ENCODE results near the gene LAMB1.
A peak's percentile ranks its signal among the peaks of the same experiment; 100 is the strongest.
"Not testable (repeated sequence)": the region's sequence is repeated elsewhere in the genome, so short reads cannot be mapped to it uniquely, and the experiment has no call there.

The LAMB1 gene

DNA sequence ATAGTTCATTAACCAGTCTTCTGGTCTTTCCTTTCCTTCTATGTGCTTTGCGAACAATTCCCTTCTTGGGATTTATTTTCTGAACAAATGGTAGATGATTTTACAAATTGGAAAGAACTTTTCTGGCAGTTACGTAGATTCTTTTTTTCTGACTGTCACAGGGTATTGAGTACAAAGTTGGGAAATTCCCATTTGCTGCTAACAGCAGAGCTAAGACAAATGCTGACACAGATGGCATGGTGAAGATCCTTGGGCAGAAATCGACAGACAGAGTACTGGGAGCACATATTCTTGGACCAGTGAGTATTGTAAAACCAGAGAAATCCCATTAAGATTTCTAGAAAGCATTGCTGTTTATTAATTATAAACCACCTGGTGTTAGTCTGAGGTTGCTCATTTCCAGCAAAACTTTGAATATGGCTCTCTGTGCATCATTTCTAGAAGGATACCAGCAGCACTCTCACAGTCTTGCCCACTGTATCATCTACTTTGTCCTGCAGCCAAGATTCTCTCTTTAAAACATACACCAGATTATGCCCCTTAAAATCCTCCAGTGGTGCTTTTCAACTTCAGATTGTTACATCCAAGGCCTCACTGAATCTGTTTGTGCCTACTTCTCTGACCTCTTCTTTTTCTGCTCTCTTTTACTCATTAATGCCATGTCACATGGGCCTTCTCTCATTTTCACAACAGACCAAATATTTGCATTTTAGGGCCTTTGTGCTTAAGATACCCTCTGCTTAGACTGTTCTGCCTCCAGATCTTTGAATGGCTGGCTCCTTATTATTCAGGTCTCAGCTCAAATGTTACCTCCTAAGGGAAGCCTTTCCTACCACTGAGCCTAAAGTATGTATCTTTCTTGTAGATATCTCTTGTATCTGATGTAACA is 85.0 kb downstream of the LAMB1 start:
- DNase-seq (ENCODE audit: low read depth in 2 of 2), result no peak

DNA sequence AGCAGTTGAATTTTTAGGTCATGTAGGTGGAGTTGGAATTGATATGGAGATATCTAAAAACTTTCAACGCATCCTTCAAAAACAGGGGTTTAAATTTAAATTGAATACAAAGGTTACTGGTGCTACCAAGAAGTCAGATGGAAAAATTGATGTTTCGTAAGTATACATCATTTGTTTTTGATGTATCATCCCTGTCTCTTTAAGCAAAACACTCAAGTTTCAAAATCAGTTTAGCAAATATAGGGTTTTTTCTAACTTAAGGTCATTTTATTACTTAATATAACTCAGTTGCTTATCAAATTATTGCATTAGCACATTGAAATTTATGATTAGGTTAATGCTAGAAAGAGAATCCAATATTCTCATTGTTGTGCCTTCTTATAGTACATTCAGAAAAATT is 87.4 kb downstream of the LAMB1 start:
- DNase-seq (ENCODE audit: low read depth in 2 of 2), result no peak

DNA sequence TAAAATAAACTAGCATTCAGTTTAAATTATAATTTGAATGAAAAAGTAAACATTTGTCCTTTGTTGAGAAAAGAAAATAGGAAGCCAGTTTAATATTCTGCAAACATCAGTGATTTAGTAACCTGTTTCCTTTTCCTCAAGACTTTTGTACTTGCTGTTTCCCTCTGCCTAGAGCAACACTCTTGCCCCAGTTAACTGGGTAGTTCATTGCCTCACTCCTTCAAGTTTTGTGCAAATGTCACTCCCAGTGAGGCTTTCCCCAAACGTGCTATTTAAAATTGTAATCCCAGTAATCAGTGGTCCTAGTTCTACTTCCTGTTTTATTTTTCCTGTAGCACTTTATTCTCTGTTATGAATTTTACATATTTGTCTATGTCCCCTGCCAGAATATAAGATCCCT is 88.1 kb downstream of the LAMB1 start:
- DNase-seq (ENCODE audit: low read depth in 2 of 2), result no peak

DNA sequence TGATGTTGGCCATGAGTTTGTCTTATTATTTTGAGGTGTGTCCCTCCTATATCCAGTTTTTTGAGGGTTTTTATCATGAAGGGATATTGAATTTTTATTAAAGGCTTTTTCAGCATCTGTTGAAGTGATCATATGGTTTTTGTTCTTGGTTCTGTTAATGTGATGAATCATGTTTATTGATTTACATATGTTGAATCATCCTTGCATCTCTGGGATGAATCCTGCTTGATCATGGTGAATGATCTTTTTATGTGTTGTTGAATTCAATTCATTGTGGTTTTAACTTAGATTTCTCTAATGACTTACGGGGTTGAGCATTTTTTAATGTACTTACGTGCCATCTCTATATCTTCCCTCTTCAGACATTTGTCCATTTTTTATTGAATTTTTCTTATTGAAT is 89.1 kb downstream of the LAMB1 start:
- no peak for DNase-seq (ENCODE audit: low read depth in 2 of 2)

DNA sequence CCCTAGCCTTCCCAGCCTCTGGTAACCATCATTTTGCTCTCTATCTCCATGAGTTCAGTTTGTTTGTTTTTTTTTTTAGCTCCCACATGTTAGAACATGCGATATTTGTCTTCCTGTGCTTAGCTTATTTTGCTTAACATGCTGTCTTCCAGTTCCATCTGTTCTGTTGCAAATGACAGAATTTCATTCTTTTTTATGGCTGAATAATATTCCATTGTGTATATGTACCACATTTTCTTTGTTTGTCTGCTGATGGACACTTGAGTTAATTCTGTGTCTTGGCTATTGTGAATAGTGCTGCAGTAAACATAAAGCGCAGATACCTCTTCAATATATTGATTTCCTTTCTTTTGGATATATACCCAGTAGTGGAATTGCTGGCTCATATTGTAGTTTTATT is 91.0 kb downstream of the LAMB1 start:
- DNase-seq (ENCODE audit: low read depth in 2 of 2), result no peak

DNA sequence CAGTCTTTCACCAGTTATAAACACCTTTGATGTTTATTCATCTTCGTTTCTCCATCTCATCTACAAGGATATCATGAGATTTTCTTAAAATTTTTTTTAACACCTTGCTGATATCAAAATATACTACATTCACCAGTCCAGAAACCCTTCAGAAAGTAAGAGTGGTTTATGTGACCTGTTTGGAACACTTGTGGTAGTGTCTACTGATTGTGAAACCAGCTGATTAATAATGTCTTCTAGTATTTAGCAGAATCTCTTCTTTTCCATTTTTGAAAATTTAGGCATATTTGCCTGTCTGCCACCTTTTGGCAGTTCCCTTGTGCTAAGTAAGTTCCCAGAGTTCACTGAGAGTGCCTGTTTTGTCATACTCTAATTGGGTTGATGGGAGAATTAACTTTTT is 93.5 kb downstream of the LAMB1 start:
- no peak for DNase-seq (ENCODE audit: low read depth in 2 of 2)

DNA sequence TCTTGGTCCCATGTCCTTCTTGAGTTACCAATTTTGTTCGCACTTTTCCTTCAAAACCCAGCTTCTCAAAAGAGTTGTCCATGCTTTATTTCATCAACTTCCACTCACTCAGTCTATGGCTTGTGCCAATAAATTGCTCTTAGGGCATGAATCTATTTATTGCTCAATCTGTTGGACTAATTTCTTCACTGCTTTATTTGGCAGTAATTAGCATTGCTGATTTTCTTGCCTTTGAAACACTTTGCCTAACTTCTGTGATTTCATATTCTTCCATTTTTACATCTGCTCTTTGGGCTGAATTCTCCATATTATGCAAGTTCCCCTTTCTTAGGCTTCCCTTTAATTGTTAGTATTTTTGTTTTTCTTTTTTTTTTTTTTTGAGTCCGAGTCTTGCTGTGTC is 95.2 kb downstream of the LAMB1 start:
- DNase-seq (ENCODE audit: low read depth in 2 of 2), result no peak

DNA sequence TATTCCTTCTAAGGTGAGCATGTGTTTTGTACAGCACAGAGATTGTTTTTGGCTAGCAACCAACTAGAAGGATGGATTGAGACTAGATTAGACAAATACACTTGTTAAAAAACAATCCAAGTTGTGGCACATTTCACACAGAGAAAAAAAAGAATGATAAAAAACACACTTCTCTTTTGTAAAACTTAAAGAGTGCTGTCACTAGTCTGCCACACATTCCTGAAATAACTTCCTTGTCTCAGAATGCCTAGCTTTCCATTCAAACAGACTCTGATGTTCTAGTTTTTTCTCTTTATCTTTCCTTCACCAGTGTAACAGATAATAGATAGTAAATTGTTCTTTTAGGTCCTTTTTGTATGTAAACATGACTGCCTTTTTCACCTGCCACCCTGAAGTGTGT is 100.6 kb downstream of the LAMB1 start:
- no peak for DNase-seq (ENCODE audit: low read depth in 2 of 2)

DNA sequence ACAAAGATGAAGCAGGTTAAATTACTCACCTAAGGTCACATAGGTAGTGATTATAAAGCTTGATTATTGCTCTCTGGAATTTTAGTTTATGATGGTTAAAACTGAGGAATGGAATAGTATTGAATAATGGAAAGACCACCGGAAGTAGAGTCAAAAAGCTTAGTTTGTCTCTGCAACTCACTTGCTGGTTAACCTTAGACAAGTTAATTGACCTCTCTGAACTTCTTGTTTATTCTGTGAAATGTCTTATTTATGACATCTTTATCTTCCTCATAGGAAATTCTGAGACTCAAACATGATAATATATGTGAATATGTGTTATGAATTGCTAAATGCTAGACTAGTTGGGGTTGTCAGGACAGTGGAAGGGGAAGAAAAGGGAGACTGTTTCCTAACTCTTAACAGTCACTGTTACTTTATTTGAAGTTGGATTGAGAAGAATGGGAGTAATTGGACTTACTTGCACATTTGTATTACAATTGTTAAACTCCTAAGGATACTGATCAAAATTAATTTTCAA is 102.4 kb downstream of the LAMB1 start:
- DNase-seq (ENCODE audit: low read depth in 2 of 2), result no peak

DNA sequence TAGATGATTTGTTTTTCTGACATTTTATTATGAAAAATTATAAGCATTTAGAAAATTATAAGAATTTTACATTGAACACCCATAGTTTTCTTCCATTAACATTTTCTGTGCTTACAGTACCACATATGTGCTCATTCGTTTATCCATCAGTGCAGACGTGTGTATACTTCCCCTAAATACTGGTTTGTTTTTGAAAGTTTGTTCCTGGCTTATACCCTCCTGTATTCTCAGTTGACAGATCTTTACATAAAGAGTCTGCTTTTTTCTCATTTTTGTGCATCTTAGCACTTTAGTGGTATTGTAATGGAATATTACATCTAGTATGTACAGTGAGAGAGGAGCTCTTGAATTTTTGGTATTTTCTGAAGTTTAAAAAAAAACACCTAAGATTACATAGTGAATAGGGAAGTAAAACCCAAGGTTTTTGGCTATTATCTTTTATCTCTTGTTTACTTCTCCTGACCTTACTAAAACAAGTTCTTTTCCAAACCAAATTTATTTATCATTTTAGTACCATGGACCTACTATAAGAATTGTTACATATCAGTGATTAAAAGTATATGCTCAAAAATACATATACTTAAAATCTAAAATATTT is 103.9 kb downstream of the LAMB1 start:
- no peak for DNase-seq (ENCODE audit: low read depth in 2 of 2)

DNA sequence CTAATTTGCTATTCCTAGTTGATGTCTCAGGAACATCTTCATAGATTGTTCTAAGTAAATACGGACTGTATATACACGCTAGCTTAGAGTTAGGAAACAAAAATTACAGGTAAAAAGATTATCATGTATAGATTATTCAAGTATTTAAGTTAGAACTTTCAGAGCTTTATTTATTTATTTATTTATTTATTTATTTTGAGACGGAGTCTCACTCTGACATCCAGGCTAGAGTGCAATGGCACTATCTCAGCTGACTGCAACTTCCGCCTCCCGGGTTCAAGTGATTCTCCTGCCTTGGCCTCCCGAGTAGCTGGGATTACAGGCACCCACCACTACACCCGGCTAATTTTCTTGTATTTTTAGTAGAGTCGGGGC is 110.6 kb downstream of the LAMB1 start:
- not testable (repeated sequence) for DNase-seq (ENCODE audit: low read depth in 2 of 2)

DNA sequence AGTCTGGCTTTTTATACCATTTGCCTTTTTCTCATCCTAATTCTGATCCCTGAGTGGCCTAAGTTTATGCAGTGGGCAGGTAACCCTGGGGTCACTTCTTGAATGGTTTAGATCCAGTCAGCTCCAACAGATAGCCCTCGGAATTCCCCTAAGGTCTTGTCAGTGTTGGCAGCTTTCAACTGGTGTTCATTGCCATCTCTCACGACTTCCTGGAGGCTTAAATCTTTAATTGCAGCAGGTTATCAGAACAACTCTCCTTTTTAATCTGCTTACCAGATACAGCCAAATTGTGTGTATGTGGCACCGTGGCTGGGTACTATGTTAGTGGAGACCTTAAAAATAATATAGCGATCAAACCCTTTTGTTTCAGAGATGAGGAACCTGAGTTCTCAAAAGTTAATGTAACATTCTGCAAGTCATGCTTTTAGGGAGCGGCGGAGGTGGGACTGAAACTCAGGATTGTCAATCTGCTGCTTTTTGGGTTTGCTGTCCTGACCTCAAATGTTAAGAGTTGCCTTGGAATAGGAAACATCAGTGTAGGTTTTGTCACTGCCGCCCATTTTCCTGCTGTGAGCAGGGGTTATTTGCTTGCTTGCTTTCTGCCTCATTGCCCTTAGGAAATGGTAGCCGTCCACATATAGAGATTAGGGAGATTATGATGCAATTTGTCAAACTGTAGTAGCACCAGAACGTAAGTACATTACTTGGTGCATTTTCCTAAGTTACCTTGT is 111.2 kb downstream of the LAMB1 start:
- DNase-seq (ENCODE audit: low read depth in 2 of 2), result no peak

DNA sequence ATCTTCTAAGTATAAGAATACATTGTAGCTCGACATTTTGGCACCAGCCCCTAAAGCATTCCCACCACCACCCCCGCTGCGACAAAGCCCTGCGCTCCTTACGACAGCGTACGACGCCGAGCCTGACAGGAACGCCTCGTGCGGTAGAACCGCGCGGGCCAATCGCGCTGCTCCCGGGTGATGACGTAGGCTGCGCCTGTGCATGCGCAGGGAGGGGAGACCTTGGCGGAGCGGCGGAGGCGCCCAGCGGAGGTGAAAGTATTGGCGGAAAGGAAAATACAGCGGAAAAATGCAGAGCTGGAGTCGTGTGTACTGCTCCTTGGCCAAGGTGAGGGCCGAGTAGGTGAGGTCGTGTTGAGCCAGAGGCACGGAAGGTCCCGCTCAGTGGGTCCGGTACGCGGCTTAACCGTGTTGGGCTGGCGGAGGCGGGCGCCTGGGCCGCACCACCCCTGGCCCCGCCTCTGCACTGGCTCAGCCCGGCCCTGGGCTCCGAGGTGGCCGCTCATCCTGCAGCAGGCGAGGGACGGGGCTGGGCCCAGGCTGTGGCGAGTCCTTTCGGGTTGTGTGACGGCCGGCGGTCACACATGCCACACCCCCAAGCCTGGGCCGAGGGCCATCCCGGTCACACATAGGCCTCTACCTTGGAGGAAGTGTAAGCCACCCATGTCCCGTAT is 111.9 kb downstream of the LAMB1 start, which contains the start of gene DLD:
Gene DLD (plus strand): TSS at position 222 of the 674 bp plus-strand sequence. CDS start 68 bp downstream, at position 290.
- DNase-seq (ENCODE audit: low read depth in 2 of 2), result peak; percentile 80 to 87

DNA sequence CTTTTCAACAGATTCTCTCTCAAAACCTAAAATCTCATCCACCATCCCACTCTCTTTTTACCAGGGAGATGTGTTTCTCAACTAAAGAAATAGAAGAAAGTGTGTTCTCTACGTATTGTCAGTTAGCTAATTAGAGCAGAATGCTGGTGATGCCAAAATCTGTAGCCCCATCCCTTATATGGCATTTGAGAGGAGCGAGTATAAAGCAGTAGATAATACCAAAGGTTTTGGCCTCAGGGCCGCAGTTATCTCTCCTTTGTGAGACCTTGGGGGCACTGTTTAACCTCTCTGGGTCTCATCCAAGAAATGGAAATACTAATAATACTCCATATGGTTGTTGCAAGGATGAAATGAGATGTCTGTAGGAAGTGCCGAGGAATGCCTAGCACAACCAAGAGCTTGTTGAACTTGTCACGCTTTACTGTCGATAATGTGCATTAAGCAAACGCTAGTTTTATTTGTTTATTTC is 112.4 kb downstream of the LAMB1 start:
- DNase-seq (ENCODE audit: low read depth in 2 of 2), result no peak

DNA sequence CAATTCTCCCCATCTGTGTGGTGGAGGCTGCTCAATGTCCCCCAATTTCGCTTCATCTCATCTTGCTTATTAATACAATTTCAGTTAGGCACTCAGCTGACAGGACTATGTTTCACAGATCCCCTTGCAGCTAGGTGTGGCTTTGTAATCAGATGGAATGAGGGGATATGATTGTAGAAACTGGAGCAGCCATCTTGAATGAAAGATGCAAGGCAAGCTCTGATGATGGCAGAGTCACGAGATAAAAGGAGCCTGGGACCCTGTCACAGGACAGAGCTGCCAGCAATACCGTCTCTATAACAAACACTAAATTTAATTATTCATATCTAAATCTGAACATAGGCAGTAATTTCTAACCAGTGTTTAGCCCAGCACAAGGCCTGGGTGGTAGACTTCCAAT is 113.0 kb downstream of the LAMB1 start:
- no peak for DNase-seq (ENCODE audit: low read depth in 2 of 2)

DNA sequence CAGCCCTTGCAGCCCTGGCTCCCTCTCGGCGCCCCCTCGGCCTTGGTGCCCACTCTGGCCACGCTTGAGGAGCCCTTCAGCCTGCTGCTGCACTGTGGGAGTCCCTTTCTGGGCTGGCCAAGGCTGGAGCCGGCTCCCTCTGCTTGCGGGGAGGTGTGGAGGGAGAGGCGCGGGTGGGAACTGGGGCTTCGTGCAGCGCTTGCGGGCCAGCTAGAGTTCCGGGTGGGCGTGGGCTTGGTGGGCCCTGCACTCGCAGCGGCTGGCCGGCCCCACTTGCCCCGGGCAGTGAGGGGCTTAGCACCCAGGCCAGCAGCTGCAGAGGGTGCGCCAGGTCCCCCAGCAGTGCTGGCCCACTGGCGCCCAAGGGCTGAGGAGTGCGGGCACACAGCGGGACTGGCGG is 115.1 kb downstream of the LAMB1 start:
- not testable (repeated sequence) for DNase-seq (ENCODE audit: low read depth in 2 of 2)

DNA sequence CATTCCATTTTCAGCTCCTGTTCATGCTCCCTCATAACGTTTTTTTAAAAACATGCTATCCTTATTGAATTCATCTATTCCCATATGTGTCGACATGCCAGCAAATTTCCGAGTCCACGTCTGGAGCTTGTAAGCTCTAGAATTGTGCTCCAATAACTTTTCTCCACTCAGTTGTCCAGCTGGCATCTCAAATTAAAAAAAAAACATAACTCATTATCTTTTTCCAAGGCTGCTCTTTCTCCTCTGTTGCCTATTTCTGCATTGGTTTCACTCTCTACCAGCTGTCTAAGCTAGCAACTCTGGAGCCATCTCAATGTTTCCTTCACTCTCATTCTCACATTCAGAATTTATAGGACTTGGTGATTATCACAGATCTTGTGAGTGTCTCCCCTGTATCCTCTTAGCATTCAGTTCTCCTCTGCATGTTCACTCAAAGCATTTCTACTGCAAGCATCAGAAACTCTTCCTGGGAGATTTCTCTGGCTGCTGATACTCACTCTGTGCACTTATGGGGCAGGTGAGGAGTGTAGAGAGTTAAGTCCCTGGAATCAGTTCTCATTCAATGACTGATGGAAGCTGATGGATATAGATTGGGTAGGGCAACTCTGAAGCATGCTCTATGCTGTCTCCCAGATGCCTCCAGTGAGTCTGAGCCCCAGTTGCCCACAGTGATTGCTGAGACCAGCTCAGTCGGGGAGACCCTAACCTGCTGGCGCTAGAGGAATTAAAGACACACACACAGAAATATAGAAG is 118.7 kb downstream of the LAMB1 start:
- no peak for DNase-seq (ENCODE audit: low read depth in 2 of 2)

DNA sequence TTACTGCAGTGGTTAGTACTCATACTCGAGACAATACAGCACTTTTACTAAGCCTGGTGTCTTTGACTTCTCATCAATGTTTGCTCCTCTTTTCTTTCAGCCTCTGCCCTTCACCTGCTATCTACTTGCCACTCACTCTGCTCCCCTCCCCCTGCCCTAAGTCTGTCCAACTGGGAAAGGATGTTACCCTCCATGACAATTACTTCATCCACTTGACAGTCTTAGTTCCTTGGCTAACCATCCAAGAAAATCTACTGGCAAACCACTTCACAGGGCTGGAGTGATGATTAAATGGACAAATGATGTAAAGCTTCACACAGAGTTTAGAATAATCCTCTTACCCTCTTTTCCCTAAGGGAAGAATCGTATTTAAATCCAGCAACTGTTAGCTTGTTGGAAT is 120.2 kb downstream of the LAMB1 start:
- no peak for DNase-seq (ENCODE audit: low read depth in 2 of 2)

DNA sequence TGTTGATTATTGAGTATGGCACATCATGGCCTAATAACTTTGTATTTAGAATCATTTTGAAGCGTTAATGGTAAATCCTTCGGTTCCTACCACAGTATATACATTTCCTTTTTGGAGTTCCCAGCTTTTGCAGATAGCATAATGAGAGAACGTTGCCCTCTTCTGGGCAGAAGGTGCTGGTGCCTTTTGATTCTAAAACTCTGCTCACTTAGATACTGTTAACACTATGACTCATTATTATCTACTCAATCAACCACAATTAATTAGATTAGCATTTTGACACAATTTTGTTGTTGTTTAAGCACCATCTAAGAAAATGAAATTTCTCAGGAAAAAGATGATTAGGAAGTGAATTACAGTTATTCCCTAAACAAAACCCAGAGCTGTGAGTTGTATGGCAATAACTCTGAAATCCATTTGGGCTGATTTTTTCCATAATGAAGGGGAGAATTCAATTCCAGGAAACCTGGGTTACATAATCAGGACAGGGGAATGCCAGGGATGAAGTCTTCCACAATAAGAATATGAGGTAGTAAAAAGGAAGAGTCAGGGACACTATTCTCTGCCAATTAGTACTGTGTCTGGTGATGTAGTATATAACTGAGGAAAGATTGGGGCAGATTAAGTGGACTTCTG is 123.4 kb downstream of the LAMB1 start:
- DNase-seq (ENCODE audit: low read depth in 2 of 2), result no peak

DNA sequence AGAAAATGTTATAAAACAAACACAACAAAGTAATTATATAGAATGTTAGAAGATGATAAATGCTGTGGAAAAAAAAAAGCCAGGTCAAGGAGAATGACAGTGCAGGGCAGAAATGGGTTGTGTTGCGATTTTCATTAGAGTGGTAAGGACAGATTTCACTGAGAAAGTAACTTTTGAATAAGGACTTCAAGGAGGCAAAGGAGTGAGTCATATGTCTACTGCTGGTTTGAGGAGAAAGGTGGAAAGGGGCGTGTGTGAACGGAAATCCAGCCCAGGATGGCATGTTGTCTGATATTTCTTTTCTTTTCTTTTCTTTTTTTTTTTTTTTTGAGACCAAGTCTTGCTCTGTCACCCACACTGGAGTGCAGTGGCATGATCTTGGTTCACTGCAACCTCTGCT is 124.3 kb downstream of the LAMB1 start:
- no peak for DNase-seq (ENCODE audit: low read depth in 2 of 2)

Measured in stimulated activated CD8-positive, alpha-beta memory T cell treated with anti-CD3 and anti-CD28 coated beads, Interleukin-2, amount 100 ng/mL, for 1 hour (primary cell).